Inflammatory macrophage treated with lipopolysaccharide for 1 hour (primary cell): ENCODE data around the gene DHRS9.

ENCODE experiments used
- DNase-seq, 2 donors: peaks; one replicate each; pipeline ENCODE4 v3.0.0-alpha.2; 2020 to 2022

DHRS9 gene

DNA sequence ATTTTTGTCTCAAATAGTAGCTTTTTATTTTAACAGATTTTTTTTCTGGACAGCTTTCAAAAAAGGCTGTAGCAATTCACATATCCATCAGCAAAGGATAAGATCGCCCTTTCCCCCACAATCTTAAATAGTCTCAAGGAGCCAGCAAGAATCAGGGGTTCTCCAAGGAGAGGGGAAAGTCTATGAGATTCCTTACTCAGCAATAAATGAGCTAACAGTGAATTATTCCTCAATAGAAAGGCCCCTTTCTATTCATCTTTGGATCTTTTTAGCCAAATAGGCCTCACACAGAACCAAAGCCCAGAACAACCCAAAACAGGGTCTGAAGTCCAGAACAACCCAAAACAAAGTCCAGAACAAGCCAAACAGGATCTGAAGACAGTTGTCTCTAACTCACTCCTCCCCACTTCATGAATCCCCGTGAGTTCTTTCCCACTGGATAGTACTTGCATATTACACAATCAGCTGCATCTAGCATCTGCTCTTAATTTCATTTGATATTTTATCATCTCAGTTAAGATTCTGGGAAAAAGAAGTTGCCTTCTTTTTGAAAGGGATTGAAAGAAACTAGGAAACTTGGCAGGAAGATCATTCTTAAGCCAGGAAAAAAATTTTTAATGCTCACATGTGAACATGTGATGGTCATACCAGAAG lies 3.4 kb upstream of the DHRS9 start:
- DNase-seq, result no peak

GRCh38 chr2:169066897-169067296 lies 2.5 kb upstream of the DHRS9 start:
- DNase-seq, result peak; percentile 23 to 47

DNA sequence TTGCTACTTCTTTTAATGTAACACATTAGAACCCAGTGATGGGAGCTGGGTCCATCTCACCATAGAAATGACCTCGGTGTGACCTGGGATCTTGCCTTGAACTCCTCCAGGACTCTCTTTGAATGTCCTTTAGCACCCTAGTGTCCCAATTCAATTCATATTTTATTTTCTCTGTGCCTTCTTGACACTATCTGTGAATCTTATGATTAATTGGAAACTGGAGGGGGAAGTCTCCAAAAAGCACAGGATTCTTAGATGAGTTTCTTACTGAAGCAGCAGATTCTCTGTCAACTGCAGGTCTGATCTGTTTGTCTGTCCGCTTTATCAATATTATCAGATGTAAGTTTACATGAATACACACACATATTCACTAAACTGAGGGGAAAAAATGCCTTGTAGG lies 470 bp downstream of the DHRS9 start:
- no peak for DNase-seq

GRCh38 chr2:169071455-169071854 lies 2.1 kb downstream of the DHRS9 start:
- DNase-seq, result peak in 1 of 2 donors; percentile 44

- DNase-seq, result peak; percentile 86 to 95
Measured at GRCh38 chr2:169072163-169072925, 3.0 kb downstream of the DHRS9 start.

DNA sequence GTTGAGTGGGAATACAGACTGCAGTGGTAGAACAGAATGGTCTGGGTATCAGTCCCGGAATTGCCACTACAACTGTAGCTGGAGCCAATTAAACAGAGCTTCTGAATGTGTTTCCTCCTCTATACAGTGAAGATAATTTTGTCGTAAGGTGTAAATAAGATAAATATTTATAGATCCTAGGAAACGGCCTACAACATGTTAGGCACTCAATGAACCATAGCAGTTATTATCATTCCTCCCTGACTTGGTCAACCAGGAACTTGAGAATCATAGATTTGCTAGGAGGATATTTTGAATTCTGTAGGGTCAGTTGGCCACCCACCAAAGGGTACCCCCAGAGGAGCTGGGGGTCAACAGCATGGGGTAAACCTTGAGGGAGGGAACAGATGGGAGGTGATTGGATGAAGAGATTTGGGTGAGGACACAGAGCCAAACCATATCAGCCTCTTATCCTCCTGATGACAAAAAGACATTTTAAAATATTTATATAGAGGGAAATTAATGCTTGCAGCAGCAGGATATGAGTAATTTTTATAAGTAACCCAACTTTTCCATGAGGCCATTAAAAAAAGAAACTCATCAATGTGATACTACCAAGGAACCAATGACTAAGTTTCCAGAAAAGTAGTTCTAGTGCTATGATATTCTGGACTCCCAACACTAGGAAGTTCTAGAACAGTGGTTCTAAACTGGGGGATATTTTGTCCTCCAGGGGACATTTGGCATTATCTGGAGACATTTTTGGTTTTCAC lies 4.0 kb downstream of the DHRS9 start:
- no peak for DNase-seq

- DNase-seq, result no peak
Measured at GRCh38 chr2:169073963-169074751, 4.8 kb downstream of the DHRS9 start.

- no peak for DNase-seq
Measured at GRCh38 chr2:169077674-169078240, 8.4 kb downstream of the DHRS9 start.

- peak; percentile 53 to 81 for DNase-seq
Measured at GRCh38 chr2:169080250-169081069, 11.1 kb downstream of the DHRS9 start.

GRCh38 chr2:169081551-169081950 lies 12.2 kb downstream of the DHRS9 start:
- no peak for DNase-seq

- DNase-seq, result peak; percentile 81 to 84
Measured at GRCh38 chr2:169082995-169083394, 13.6 kb downstream of the DHRS9 start.

- no peak for DNase-seq
Measured at GRCh38 chr2:169086893-169087467, 17.6 kb downstream of the DHRS9 start.

- DNase-seq, result no peak
Measured at GRCh38 chr2:169087757-169088379, 18.5 kb downstream of the DHRS9 start.

DNA sequence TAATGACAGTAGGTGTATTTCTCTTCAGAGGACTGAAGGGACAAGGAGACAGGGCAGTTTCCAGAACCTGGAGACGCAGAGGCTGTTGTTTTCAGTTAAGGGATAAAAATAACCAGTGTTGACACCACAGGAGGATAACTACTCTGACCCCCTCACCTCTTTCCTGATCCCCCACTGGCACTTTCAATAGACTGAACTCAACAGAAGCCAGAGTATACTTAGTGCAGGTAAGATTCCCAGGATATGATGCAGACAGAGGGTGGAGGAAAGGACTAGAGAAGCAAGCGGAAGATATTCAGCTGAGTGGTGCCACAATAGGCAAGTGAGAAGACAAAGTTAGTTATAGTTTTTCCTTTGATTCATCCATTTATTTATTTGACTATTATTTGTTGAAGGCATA lies 19.8 kb downstream of the DHRS9 start:
- DNase-seq, result no peak

- DNase-seq, result peak; percentile 66 to 80
Measured at GRCh38 chr2:169090133-169090820, 20.9 kb downstream of the DHRS9 start.

- no peak for DNase-seq
Measured at GRCh38 chr2:169091256-169091655, 21.9 kb downstream of the DHRS9 start.

DNA sequence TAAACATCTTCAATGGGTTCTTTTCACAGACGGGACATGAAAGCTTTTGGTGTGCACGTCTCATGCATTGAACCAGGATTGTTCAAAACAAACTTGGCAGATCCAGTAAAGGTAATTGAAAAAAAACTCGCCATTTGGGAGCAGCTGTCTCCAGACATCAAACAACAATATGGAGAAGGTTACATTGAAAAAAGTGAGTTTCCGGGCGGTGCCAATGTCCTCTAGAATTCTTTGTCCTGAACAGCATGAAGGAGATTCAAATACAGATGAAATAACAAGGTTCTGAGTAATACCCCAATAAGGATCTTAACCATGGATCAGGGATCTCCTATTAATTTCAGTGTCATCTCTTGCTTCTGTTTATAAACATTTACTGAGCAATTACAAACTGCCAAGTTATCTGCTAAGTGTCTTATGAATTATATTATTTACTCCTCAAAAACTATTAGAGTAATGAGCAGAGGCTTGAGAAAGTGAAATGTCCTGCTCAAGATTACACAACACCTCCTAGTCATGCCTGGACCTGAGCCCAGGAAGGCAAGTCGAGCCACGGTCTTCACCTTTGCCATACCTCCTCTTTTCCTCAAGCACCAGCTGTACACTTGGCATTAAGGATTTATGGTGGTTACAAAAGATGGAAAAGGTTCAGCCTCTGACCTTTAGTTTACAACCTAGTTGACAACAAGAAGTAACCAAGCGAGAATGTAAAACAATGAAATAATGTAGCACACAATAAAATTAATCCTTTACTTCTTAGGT lies 22.6 kb downstream of the DHRS9 start:
- DNase-seq, result no peak

DNA sequence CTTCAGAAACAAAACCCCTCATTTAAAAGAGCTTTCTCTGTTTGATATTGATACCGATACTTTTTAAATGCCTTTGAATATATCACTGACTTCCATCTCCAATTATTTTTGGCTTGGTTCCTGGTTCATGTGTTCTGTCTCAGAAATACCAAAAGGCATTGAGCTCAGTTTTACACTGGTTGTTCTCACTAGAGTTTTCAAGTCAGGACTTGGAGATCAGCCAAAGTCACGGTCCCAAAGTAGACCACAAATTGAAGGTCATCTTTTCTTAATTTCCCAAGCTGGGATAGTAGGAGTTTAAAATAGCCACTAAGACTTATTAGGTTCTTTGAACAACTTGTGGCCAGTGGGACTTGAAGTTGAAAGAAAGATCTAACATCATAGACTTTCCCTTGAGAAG lies 24.2 kb downstream of the DHRS9 start:
- no peak for DNase-seq

GRCh38 chr2:169094676-169095075 lies 25.3 kb downstream of the DHRS9 start:
- DNase-seq, result no peak
